SK-N-SH treated with all-trans-retinoic acid at 6 μM for 48 hours (cell line): ENCODE results near the gene NGLY1.

Experiments used
- ARNTL ChIP-seq: fragments of 450-650 bp; formaldehyde crosslinking; IDR thresholded peaks from 2 replicates; pipeline ENCODE4 v1.5.0; 2020; ENCODE audit warnings: low read depth, mild to moderate bottlenecking, moderate library complexity, borderline replicate concordance
- ISL1 ChIP-seq: fragments of 250-450 bp; sonication (Bioruptor Pico); IDR thresholded peaks from 2 replicates; pipeline ENCODE4 v2.1.2; 2022; ENCODE audit warnings: mild to moderate bottlenecking, moderate library complexity
- OSR1 ChIP-seq: fragments of 250-450 bp; sonication (Bioruptor Pico); IDR thresholded peaks from 2 replicates; pipeline ENCODE4 v1.8.0; 2022; ENCODE audit warnings: moderate library complexity, mild to moderate bottlenecking, inconsistent platforms
- PATZ1 ChIP-seq: fragments of 250-450 bp; sonication (Bioruptor Pico); IDR thresholded peaks from 2 replicates; pipeline ENCODE4 v1.8.0; 2020; ENCODE audit warnings: mild to moderate bottlenecking, moderate library complexity, borderline replicate concordance
- PPARA ChIP-seq: fragments of 250-450 bp; sonication (Bioruptor Pico); IDR thresholded peaks from 2 replicates; pipeline ENCODE4 v1.5.0; 2020; ENCODE audit warnings: mild to moderate bottlenecking, borderline replicate concordance
- RARB ChIP-seq: fragments of 250-450 bp; sonication (Bioruptor Pico); IDR thresholded peaks from 2 replicates; pipeline ENCODE4 v1.8.0; 2021; ENCODE audit warnings: mild to moderate bottlenecking, moderate library complexity
- SNAI2 ChIP-seq: fragments of 250-450 bp; sonication (Bioruptor Pico); IDR thresholded peaks from 2 replicates; pipeline ENCODE4 v1.5.0; 2020; ENCODE audit warnings: mild to moderate bottlenecking, moderate library complexity
- TCF4 ChIP-seq: fragments of 250-450 bp; sonication (Bioruptor Pico); IDR thresholded peaks from 2 replicates; pipeline ENCODE4 v1.8.0; 2021; ENCODE audit warnings: mild to moderate bottlenecking, moderate library complexity, borderline replicate concordance
- ZC3H10 ChIP-seq: fragments of 250-450 bp; sonication (Bioruptor Pico); IDR thresholded peaks from 2 replicates; pipeline ENCODE4 v1.5.1; 2021; ENCODE audit warnings: mild to moderate bottlenecking, moderate library complexity
- ZFP30 ChIP-seq: fragments of 450-650 bp; formaldehyde crosslinking; IDR thresholded peaks from 2 replicates; pipeline ENCODE4 v1.5.0; 2022; ENCODE audit warnings: mild to moderate bottlenecking, moderate library complexity
- ZNF70 ChIP-seq: fragments of 450-650 bp; formaldehyde crosslinking; IDR thresholded peaks from 2 replicates; pipeline ENCODE4 v1.5.0; 2020; ENCODE audit warnings: mild to moderate bottlenecking, moderate library complexity
- ZNF8 ChIP-seq: fragments of 450-650 bp; formaldehyde crosslinking; IDR thresholded peaks from 2 replicates; pipeline ENCODE4 v1.5.0; 2020; ENCODE audit warnings: mild to moderate bottlenecking, moderate library complexity
- TF ChIP-seq, protein P1 (sequence below): fragments of 250-450 bp; sonication (Bioruptor Pico); IDR thresholded peaks from 2 replicates; pipeline ENCODE4 v1.5.1; 2020; ENCODE audit warnings: low read depth, mild to moderate bottlenecking, moderate library complexity
- TF ChIP-seq, protein P2 (sequence below): fragments of 250-450 bp; sonication (Bioruptor Pico); IDR thresholded peaks from 2 replicates; pipeline ENCODE4 v1.5.0; 2020; ENCODE audit warnings: mild to moderate bottlenecking, moderate library complexity

- TF ChIP-seq ZNF70 (no peak), PPARA (CRISPR knock-in tag) (no peak), ZFP30 (CRISPR knock-in tag) (no peak), PATZ1 (CRISPR knock-in tag) (no peak), ARNTL (no peak), TCF4 (CRISPR knock-in tag) (no peak), ZC3H10 (CRISPR knock-in tag) (no peak), RARB (CRISPR knock-in tag) (no peak), ISL1 (CRISPR knock-in tag) (no peak), ZNF8 (CRISPR knock-in tag) (no peak), SNAI2 (CRISPR knock-in tag) (no peak), OSR1 (CRISPR knock-in tag) (no peak)
- TF ChIP-seq, protein P1, sequence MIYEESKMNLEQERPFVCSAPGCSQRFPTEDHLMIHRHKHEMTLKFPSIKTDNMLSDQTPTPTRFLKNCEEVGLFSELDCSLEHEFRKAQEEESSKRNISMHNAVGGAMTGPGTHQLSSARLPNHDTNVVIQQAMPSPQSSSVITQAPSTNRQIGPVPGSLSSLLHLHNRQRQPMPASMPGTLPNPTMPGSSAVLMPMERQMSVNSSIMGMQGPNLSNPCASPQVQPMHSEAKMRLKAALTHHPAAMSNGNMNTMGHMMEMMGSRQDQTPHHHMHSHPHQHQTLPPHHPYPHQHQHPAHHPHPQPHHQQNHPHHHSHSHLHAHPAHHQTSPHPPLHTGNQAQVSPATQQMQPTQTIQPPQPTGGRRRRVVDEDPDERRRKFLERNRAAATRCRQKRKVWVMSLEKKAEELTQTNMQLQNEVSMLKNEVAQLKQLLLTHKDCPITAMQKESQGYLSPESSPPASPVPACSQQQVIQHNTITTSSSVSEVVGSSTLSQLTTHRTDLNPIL: no peak
- TF ChIP-seq, protein P2, sequence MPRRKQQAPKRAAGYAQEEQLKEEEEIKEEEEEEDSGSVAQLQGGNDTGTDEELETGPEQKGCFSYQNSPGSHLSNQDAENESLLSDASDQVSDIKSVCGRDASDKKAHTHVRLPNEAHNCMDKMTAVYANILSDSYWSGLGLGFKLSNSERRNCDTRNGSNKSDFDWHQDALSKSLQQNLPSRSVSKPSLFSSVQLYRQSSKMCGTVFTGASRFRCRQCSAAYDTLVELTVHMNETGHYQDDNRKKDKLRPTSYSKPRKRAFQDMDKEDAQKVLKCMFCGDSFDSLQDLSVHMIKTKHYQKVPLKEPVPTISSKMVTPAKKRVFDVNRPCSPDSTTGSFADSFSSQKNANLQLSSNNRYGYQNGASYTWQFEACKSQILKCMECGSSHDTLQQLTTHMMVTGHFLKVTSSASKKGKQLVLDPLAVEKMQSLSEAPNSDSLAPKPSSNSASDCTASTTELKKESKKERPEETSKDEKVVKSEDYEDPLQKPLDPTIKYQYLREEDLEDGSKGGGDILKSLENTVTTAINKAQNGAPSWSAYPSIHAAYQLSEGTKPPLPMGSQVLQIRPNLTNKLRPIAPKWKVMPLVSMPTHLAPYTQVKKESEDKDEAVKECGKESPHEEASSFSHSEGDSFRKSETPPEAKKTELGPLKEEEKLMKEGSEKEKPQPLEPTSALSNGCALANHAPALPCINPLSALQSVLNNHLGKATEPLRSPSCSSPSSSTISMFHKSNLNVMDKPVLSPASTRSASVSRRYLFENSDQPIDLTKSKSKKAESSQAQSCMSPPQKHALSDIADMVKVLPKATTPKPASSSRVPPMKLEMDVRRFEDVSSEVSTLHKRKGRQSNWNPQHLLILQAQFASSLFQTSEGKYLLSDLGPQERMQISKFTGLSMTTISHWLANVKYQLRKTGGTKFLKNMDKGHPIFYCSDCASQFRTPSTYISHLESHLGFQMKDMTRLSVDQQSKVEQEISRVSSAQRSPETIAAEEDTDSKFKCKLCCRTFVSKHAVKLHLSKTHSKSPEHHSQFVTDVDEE (CRISPR knock-in tag): no peak
Observed at GRCh38 chr3:25804676-25805075, 21.4 kb upstream of the NGLY1 start.
